NCI-H1048 (cell line): ENCODE data around the gene FAM163B.

Source experiments
- DNase-seq: peaks from one replicate; lab custom pipeline; 2025; lab: John Stamatoyannopoulos, UW

The FAM163B gene

GRCh38 chr9:133581011-133581410 lies 28.2 kb downstream of the FAM163B start:
- no peak for DNase-seq

DNA sequence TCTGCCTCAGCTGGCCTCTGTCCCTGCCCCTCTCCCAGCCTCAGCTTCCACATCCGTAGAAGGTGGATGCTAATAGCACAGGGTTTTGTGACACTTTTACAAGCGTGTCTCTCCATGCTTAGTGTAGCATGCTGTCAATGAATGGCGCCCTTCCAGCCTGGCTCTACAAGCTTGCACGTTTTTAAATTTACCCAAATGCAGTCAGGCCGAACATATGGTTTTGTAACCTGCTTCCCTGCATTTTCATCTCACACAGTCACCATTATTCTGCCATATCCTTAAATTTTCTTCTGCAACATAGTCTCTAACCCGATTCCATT lies 28.8 kb downstream of the FAM163B start:
- DNase-seq = no peak

- DNase-seq = no peak
These were observed 29.4 kb downstream of the FAM163B start for GRCh38 chr9:133579601-133580418.

DNA sequence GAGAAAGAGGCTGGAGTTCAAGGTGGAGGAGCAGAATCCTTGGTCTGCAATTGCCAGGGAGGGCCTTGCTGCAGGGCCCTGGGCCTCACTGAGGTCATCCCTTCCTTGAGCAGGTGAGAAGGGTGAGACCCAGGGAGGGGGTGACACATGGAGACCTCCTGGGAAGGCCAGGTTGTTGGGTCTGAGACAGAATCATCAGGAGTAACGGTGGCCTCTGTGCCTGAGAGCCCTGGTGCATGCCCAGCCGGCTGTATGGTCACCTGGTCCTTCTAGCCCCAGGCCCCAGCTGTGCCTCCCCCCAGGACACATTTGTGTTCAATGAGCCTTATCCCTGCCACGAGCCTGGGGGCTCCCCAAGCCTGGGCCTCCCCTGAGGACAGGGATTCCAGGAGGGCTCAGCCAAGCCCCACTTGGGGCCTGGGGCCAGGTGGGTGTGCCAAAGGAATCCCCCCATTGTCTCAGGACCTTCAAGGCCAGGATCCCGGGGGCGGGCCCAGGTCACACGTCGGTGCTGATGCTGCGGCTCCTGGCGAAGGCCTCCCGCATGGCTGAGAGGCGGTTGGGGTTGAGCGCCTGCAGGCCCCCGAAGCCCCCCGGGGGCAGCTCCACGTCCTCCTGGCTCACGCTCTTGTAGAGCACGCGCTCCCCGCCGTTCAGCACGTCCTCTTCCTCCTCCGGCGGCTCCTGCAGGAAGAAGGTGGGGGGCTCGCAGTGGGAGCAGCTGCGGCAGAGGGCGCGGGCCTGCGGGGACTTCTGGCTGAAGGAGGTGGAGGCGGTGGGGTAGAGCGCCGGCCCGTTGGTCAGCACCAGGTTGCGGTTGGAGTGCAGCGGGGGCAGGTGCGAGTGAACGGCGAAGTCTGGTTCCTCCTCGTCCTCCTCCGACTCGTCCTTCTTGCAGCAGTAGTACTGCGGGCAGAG lies 30.4 kb downstream of the FAM163B start:
- no peak for DNase-seq

DNA sequence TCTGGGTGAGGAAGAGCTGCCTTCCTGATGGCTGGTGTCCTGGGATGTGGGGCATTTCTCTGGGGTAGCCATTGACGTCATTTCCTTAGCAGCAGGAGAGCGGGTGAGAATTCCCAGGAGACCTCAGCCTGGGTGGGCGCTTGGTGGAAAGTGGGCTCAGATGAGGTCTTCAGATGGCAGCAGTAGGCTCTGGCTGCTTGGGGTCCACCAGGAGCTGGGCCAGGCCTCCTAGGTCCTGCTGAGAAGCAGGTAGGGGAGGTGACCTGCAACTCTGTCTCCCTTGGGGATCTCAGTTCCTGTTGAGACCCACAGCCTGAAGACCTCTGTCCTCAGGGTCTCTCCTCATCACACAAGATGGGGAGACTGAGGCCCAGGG lies 31.5 kb downstream of the FAM163B start:
- DNase-seq = no peak

DNA sequence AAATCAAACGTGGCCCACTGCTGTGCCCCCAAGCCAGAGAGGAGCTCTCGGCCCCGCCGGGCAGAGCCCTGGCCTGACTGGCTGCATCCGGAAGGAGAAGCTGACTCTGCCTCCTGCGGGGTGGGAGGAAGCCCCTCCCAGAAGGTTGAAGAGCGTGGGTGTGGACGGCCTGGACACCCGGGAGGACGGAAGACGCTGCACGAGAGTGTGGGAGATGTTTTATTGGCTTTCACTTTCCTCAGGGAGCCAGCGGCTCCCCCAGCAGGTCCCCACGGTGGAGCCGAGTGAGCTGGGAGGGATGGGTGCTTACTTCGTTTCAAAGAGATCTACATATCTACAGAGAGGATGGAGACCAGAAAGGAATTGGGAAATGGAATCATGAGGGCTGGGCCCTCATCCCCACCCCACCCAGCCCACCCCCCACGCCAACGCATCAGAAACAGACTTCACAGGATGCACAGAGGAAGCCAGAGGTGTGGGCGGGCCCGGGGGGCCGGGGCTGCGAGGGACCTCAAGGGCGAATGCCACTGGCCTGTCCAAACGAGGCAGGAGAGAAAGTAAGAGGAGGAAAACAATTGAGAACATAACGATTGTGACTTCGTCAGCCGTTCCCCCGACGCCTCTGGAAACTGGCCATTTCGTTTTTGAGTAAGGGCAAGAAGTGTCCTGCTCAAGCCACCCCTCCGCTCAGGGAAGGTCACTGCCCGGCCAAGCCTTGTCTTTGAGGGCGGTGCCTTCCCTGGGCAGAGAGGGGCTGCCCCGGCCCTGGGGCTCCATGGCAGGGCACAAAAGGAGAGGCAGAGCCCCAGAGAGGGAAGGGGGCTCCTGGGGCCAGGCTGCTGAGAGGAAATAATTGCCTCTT lies 32.1 kb downstream of the FAM163B start:
- DNase-seq = no peak

GRCh38 chr9:133576031-133576874 lies 32.9 kb downstream of the FAM163B start:
- DNase-seq = no peak

DNA sequence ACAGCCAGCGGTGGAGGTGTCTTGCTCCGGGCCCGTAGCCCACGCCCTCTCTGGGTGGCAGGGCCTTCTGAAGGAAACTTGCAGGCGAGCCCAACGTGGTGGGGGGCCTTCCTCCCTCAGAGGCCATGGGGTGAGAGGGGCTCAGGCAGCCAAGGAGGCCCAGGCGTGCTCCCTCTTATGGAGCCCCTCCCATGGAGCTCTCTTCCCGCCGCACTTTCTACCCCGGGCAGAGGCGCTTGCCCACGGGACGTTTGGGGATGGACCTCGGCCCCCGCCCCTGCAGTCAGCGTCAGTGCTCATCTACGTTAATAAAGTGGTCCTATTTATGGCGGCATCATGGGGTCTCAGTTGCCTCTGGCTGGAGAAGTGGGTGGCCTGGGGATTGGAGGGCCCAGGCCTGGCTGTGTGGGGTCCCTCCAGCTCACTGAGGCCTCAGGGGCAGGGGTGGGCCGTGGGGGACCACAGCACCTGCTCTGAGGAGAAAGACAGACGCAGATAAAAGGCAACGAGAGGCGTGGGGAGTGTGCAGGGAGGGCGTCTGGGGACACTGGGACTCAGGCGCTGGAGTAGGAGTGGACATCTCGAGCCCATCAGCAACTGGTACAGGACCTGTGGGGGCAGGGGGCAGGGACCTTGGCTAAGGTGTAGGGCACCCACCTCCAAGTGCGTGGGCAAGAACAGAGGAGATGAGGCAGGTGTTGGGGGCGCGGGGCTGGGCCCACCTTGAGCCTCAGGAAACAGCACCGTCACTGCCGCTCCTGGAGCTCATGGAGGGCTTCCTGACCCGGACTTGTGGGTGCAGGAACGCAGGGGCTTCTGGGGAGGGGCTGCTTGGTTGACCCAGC lies 33.8 kb downstream of the FAM163B start:
- no peak for DNase-seq

- DNase-seq = no peak
These were observed 34.4 kb downstream of the FAM163B start for GRCh38 chr9:133574771-133575170.

DNA sequence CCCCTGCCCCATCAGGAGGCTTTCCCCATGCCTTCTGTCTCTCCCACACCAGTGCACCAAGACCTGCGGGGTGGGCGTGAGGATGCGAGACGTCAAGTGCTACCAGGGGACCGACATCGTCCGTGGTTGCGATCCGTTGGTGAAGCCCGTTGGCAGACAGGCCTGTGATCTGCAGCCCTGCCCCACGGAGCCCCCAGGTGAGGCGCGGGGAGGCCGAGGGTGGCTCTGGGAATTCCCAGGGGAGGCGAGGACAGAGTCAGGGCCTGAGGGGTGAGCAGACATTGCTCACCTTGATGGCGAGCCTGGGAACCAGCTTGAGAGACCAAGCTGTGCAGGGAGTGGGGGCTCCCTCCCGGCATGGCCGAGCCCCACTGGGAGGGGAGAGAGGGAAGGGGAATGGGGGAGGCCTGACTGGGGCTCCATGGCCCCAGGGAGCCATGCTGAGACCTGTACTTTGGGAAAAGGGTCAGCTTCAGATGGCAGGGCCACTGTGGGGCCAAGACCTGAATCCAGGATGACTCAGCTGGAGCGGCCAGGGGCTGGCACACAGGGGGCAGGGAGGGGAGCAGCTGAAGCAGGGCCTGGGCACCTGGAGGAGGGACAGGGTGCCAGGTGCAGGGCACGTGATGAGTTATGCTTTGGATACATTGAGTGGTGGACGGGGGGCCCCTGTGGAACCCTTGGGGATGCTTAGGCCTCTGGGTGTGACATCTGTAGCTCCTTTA lies 35.2 kb downstream of the FAM163B start:
- DNase-seq = no peak

- no peak for DNase-seq
These were observed 36.3 kb downstream of the FAM163B start for GRCh38 chr9:133572821-133573361.

GRCh38 chr9:133571896-133572595 lies 37.1 kb downstream of the FAM163B start:
- no peak for DNase-seq

DNA sequence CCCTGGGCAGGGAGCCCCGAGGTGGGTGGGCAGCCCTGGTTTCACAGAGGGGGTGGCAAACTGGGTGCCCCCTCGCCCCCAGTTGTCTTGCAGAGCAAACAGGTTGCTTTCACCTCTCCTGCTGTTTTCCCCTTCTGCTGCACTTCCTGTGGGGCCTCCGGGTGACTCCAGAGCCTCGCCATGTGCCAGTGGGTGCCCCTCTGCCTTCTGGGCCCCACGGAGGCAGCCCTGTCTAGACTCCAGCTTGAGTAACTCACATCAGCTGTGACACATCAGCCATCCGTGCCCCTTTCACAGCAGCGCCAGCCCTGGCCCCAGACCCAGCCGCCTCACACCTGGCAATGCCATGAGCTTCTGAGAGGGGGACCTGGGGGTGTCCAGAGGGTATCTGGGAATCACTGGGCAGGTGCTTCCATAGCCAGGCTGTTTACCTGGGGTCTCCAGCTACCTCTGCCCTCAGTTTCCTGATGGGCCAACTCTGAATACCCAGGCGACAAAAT lies 37.7 kb downstream of the FAM163B start:
- no peak for DNase-seq

- no peak for DNase-seq
These were observed 38.5 kb downstream of the FAM163B start for GRCh38 chr9:133570691-133571080.

- DNase-seq = no peak
These were observed 39.1 kb downstream of the FAM163B start for GRCh38 chr9:133569891-133570690.

- no peak for DNase-seq
These were observed 39.9 kb downstream of the FAM163B start for GRCh38 chr9:133569121-133569785.

DNA sequence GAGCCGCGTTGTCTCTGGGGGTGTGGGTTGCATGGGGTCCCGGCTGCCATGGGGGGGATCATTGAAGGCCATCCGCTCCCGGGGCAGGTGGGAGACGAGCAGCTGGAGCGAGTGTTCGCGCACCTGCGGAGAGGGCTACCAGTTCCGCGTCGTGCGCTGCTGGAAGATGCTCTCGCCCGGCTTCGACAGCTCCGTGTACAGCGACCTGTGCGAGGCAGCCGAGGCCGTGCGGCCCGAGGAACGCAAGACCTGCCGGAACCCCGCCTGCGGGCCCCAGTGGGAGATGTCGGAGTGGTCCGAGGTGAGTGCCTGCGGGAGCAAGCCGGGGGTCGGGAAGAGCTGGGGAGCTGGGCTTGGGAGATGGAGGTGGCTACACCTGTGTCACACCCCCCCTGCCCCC lies 41.0 kb downstream of the FAM163B start:
- DNase-seq = no peak
